HG03571 (cell line): ENCODE results near the gene MOCS3.
"Not testable (repeated sequence)": the region's sequence is repeated elsewhere in the genome, so short reads cannot be mapped to it uniquely, and the experiment has no call there.

Experiments used
- ATAC-seq: cut with Tn5 transposase; IDR thresholded peaks from one replicate; pipeline ENCODE4 v1.9.1; 2021; ENCODE audit not compliant: unreplicated experiment

Gene MOCS3

DNA sequence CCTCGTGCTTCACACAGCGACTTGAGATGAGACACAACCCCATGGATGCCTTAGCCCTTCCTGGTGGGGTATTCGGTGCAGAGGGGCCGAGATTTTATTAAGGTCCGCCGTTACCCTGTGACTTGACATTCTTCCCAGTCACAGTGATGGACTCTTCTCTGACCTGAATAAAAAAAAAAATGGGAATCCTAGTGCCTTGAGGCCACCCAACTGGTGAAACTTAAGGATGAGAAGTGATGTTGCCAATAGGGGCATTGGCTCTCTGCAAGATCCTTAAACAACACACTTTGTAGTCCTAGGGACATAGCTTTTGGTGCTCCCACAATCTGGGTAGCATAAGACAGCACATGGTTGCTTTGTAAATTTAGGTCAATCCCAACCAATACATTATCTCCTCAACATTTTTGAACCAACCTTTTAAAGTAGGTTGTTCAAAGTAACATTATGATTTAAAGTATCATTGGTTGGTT, 26.6 kb upstream of the MOCS3 start:
- ATAC-seq = no peak

DNA sequence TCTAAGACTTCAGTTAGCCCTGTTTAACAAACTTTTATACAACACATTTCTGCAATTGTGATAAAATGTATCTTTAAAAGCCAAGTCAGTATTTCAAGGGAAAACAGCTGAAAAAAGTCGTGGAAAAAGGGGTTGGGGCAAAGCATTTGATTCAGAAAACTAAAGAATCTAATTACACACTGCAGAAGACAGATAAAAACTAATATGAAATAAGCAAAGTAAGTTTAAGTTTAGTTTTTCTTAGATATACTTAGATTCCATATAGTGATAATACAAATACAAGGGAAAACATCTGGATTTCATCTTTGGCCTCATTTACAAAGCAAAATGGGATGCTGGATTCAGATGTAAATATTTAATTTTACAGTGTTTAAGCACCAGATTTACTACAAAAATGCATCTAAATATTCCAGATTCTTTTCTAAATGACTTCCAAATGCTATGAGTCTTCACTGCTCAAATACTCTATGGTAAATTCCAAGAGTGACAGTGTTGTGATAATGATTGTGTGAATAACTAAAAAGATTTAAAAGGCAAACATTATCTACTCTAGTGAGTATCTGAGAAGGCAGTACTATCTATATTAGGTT, 25.8 kb upstream of the MOCS3 start:
- ATAC-seq = no peak

DNA sequence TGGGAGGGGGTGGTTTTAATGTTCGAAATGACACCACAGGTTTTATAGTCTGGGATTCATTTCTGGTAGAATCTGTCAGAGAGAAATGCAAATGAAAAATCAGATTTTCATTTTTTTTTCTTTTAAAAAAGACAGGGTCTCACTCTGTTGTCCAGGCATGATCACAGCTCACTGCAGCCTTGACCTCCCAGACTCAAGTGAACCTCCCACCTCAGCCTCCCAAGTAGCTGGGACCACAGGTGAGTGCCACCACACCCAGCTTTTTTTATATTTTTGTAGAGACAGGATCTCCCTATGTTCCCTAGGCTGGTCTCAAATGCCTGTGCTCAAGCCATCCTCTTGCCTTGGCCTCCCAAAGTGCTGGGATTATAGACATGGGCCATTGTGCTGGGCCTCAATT, 25.0 kb upstream of the MOCS3 start:
- ATAC-seq = no peak

DNA sequence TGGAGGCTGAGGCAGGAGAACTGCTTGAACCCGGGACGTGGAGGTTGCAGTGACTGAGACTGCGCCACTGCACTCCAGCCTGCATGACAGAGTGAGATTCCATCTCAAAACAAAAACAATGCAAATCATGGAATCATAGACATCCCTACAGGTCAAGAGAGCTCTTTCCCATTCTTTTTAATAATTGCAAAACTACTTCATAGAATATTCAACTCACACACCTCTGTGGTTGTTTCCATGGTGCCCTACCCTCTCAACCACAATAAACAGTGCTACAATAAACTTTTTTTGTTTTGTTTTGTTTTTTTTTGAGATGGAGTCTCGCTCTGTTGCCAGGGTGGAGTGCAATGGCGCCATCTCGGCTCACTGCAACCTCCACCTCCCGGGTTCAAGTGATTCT, 15.5 kb upstream of the MOCS3 start:
- ATAC-seq = no peak

DNA sequence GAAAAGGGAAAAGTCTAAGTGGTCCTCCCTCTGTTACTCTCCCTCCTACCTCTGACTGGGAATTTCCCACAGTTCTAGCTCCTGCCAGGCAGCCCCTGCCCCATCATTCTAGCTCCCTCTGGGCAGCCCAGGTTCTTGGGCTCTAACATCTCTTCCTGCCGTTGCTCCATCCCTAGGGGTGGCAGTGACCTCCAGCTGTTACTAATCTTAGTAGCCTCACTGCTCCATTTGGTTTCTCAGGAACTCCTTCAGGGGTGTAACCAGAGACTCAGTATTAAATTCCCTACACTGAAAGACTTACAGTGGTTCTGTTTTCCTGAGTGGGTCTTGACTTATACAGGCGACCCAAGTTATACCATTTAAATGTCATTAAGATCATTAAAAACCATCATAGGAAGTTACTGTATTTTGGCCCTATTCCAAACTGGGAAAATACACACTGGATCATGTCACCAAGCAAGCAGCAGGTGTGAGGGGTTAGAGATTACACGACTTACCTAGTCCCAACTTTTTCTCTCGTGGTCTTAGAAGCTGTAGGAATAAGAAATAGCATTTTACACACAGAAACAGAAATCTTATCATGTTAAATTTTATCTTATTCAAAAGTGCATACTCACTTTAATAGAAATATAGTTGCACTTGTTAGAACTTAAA, 10.4 kb upstream of the MOCS3 start:
- ATAC-seq = no peak

DNA sequence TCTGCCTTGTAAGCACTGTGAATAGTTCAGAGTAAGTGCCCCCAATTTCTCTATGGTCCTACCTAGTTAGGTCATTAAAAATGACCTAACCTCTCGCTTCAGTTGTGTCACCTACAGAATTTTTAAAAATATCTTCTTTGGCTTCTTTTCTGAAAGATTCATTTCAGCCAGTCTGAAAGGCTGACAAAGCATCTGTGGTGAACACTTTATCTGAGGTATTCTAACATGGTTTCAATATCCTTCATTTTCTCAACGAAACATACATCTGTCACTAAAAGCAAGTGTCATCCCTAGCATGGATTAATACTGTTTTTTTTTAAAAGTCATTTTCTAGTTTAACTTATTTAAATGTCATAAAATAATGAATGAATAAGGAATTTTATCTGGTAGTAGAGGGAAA, 5.4 kb upstream of the MOCS3 start:
- ATAC-seq = no peak

DNA sequence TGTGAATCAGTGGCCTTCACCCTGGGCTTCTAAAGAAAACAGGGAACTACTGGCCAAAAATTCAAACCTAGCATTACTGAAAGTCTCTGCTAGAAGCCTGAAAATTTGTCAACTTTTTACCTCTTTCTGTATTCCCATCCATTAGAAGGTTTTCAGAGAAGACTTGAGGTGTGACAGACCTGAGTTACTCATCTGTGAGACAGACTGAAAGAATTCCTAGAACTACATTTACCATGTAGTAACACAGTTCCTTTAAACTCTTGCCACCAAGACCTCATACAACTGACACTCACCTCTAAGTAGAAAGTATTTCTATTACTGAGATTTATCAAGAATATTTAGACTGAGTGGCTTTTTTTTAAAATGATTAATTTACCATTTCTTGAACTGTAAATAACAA, 4.8 kb upstream of the MOCS3 start:
- no peak for ATAC-seq

DNA sequence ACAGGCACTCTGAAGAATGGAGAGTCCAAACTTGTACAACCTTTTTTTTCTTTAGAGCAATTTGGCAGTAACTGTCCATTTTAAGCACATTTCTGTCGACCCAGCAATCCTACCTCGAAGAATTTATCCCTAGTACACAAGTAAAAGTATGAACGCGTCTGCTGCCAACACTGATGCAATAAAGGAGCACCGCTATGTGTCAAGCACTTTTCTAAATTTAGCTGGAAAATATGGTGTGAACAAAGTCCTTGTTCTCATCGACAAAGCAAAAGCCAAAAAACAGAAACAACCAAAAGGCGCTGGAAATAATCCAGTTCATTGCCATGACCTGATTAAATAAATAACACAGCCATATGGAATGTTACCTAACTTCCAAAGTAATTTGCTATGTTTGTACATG, 1.3 kb upstream of the MOCS3 start:
- ATAC-seq = no peak

DNA sequence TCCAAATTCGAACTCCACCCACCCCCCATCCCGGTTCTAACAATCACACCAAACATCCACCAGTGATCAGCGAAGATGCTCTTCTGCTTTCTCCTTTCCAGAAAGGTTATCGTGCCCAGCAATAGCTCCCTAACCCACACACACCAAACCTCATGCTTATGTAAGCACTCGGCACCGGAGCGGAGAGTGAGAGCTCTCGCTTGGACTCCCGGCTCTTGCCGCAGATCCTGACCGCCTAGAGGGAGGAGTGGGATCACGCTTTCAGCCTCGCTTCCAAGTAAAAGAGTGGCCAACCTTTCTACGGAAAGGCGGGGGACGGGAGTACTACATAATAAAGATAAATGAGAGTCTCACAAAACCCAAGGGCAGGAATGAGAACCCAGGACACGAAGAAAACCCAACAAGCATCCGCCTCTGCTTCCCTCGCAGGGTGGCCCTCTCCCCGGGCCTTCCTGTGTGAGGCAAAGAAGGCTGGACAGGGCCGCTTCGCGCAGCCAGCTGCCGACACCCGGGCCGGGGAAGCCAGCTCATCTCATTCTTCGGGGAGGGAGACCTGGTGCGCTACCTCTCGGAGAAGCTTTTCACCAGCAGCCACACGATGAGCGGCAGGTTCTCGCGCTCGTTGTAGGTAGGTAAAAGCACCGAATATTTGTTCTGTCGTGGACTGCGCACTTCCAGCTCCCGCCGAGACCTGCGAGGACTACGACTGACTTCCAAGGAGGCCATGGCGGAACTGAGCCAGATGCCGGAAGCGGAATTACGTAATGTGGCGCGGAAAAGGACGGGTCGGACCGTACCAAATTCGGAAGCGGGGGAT, 612 bp upstream of the MOCS3 start, which contains the start of gene DPM1:
Gene DPM1, minus strand, starts transcription at position 735 of the 817 bp plus-strand sequence. Its CDS starts 9 bp downstream, at position 726.
- ATAC-seq = peak; percentile 76

DNA sequence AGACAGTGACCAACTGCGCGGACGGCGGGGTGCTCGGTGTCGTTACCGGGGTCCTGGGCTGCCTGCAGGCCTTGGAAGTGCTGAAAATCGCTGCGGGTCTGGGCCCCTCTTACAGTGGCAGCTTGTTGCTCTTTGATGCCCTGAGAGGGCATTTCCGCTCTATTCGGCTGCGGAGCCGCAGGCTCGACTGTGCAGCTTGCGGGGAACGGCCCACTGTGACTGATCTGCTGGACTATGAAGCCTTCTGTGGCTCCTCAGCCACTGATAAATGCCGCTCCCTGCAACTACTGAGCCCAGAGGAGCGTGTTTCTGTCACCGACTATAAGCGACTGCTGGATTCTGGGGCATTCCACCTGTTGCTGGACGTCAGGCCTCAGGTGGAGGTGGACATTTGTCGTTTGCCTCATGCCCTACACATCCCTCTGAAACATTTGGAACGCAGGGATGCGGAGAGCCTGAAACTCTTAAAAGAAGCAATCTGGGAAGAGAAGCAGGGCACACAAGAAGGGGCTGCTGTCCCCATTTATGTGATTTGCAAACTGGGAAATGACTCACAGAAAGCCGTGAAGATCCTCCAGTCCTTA, 1.0 kb downstream of the MOCS3 start:
- no peak for ATAC-seq

DNA sequence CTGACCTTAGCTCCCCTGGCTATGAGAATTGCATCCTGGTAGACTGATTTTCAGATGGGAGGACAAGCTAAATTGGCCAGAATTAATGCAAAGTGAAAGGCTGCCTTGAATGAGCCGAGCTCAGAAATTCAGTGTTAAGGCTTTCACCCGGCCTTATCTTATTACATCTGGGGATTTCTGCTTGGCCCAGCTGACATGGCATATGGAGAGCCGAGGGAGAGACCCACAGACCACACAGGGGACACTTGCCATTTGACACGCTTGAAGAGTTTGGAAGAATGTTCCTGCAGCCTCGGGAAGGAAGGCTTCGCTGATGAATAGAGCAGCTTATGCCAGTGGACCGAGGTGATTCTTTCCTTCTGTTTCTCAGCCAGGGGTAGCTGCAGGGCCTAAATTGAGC, 9.0 kb downstream of the MOCS3 start:
- no peak for ATAC-seq

DNA sequence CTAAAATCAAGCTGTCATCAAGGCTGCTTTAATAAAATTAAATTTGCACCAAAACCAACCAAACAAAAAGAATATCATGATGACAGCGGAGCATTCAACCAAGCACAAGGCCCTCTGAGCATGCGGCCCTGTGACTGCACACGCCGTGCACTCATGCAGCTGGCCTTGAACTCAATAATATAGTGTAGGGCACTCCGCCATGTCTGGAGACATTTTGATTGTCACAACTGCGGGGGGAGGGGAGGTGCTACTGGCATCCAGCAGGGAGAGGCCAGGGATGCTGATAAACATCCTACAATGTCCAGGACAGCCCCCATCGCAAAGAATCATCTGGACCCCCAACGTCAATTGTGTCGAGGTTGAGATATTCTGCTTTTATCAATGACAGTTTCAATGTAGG, 9.7 kb downstream of the MOCS3 start:
- ATAC-seq = no peak

DNA sequence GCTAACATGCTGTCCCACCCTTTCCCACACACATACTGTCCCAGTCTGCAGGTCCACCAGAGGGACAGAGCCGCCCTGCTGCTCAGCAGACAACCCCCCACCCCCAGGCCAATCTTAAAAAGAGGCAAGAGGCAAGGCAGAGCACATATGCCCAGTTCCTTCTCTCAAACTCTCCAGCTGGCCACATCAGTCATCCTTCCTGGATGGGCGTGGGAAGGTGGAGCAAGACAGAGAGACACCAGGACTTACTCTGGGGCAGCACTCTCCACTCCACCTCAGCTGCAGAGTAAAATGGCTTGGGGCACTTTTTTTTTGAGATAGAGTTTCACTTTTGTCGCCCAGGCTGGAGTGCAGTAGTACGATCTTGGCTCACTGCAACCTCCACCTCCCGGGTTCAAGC, 10.8 kb downstream of the MOCS3 start:
- no peak for ATAC-seq

DNA sequence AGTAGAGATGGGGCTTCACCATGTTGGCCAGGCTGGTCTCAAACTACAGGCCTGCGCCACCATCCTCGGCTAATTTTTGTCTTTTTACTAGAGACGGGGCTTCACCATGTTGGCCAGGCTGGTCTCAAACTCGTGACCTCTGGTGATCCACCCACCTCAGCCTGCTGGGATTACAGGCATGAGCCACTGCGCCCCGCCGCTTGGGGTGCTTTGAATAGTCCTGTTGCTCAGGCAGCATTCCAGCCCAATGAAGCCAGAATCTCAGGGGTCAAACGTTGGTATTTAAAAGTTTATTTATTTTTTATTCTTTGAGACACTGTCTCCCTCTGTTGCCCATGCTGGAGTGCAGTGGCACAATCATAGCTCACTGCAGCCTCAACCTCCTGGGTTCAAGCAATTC, 11.3 kb downstream of the MOCS3 start:
- no peak for ATAC-seq

DNA sequence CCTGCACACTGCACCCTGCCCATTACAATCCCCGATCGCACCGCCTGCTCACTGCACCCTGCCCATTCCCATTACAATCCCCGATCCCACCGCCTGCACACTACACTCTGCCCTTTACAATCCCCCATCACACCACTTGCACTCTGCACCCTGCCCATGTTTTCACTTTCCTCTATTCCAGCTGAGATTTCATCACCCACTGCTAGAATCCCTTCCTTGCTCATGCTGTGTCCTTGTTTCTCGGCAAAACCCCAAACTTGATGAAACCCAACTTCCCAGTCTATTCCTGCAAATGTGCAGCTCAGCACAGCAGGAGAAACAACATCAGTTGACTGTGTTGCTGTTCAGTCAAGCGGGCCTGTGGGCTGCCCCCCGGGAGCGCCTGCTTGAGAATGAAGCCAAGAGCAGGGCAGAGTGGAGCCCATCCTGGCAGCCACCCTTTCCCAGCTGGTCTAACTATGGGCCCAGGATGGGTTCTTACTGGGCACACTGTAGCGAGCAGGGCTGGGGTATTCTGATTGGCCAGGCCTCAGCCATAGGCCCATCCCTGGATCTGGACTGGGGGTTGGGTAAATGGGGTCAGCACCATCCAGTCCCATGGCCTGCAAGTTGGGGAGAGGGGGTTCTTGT, 17.2 kb downstream of the MOCS3 start:
- ATAC-seq = no peak

DNA sequence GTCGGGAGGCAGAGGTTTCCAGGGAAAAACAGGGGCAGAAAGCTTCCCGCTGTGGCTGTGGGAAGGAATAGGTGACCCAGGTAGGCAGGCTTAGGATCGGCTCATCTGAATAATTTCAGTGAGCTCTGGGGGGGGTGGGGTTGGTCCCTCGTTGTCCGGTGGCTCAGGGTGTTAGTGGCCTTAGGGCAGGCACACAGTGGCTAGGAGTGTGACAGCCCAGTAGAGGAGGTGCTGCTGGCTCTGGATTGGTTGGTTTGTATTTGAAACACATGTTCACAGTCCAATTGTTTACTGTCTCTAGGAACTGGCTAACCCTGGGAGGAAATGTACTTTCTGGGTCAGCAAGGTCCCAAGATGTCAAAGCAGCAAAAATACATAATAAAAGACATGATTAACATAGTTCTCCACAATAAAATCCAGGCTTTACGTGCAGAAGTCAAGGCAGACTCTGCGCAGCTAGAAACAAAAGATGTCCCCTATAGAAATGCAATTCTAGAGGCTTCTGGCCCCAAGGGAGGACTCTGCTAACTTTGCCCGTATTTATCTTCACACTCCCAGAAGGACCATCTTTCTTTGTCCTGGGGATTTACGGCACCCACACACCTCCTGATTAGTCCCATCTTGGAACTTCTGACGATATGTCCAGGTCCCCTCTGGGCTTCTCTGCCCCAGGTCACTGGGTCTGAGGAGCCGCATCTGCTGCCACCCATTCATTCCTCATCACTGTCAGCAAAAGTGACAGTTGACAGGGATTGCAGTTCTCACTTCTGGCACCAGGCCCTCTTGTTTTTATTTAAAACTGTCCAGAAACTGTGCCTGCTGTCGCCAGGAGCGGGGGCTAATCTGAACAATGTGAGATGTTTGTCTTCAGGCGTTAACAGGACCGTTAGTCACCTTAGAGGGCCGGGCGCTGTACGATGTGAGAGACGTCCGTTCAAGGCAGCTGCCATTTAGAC, 18.7 kb downstream of the MOCS3 start:
- no peak for ATAC-seq

DNA sequence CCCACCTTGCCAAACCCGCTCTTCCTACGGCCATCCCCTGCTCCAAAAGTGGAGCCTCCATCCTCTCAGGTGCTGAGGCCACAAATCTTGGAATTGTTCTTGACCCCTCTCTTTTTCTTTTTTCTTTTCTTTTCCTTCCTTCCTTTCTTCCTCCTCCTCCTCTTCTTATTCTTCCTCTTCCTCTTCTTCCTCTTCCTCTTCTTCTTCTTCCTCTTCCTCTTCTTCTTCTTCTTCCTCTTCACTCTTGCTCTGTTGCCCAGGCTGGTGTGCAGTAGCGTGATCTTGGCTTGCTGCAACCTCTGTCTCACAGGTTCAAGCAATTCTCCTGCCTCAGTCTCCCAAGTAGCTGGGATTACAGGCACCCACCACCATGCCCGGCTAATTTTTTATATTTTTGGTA, 19.9 kb downstream of the MOCS3 start:
- not testable (repeated sequence) for ATAC-seq

DNA sequence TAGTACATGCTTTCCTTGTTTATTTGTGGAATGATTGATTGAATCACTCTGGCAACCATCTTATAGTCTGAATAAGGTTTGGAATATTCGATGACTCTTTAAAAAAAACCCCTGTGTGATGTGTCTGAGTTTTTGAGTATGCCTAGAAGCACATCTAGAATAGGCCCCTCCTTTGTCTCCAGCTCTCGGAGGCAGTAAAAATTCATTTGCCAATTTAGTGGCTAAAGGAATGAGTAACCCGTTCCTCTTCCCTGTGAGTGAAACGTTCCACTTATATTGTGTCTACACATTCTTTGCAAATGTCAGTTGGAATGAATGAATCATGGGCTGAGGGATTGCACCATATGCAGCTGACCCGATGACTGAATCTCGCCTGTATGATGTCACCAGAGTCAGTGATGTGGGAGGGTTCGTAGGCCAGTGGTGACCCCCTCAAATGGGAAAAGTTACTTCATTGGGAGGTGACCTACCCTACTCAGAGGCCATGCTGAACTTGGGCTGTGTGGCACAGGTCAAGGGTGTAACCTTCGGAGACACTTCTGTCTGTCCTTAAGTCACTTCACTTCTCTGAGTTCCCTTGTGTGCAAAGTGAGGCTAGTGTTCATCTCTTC, 21.6 kb downstream of the MOCS3 start:
- ATAC-seq = no peak

DNA sequence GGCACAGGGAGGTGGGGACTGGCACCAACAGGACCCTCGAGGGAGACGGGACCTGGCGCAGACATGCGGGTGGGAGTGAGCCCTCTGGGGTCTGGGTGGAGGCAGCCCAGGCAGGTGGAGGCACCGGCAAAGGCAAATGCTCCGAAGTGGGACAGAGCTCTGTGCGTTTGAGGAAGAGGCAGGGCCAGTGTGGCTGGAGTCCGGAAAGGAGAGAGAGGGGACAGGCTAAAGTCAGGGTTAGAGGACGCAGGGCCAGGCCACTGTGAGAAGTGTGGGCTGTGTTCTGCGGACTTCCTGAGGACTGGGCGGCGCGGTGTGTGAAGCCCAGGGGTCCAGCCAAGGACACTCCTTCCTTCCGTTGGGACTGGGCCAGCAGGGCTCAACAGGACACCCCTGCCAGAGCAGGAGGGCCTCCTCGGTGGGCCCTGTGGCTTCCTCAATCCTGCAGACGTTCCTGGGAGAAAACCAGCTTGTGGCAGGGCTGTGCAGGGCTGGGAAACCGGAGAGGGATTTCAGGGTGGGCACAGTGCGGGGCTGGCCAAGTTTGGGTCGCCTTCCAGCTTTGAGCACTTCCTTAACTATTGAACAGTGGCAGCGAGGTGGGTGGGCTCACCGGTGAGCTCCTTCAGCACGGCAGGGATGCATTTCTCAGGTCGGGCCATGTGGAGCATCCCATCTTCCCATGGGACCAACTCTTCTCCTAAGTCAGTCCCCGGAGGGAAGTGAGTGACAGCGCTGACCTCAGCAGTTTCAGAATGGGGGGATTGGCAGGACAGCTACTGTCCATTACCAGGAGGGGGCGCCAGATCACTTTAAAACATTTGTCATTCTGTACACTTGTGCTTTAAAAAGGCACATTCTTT, 22.5 kb downstream of the MOCS3 start:
- ATAC-seq = no peak
